Measurements from ENCODE around the gene EMC8. TPM values are rescaled to one million over a fixed set of nuclear protein-coding genes. Genes with fewer than 3 reads are reported as not detected.
"Not testable (repeated sequence)": the region's sequence is repeated elsewhere in the genome, so short reads cannot be mapped to it uniquely, and the experiment has no call there.

Gene EMC8
- total RNA-seq, 1 donor from 2014 or later, result 35.5 TPM

DNA sequence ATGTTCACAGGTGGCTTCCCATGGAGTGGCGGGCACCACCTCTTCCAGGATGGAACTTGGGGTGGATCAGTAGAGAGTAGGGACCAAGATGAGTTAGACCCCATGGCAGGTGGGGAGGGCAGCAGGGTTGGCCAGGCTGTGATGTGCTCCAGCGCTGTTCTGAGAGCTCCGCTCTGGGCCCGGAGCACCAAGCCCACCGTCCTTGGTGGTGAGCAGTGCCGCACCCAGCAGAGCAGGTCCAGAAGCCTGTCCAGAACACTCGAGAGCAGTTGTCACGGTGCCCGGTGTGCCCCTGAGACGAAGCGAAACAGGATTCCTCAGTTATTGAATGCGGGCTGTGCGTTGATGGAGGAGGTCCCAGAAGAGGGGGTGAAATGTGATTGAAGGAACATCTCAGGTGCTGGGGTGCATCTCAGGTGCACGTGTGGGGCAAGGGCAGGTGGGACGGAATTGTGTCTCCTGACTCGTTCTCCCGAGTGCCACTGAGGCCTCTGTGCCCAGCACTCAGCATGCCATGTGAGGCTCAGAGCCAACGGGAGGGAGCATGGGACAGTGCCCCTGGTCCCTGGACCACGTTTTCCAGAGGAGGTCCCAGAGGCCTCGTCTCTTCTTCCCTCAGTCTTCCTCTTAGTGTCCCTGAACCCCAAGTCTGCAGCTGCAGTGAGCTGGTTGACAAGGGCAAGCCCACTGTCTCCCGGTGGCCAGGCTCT, 39.7 kb upstream of the EMC8 start:
- DNase-seq (ENCODE audit: extremely low spot score, unreplicated experiment), result no peak
- peaks cover 2% of the 10 kb centered on the region for H3K27me3 Mint-ChIP-seq (ENCODE audit: unreplicated experiment)

DNA sequence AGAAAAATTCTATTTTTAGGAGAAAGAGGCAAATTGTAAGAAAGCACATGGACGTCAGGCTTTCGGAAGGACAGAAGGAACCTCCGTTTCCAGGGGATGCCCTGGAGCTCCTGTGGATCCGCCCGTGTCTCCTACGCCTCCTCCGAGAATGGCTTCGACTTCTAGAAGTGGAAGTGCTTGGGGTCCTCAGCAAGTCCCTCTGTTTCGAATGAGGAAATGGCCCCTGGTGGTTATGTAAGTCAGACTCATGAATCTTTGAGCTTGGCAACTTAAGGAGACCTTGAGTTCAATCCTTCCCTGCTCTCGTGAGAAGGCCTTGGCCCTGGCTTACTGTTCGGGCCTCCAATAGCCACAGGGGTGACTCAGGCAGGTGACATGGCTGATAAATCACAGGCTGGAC, 39.0 kb upstream of the EMC8 start:
- no peaks in the 10 kb centered on the region for H3K9me3 Mint-ChIP-seq (ENCODE audit: unreplicated experiment)
- no peak for DNase-seq (ENCODE audit: extremely low spot score, unreplicated experiment)
- H3K4me3 Mint-ChIP-seq (ENCODE audit: unreplicated experiment), result no peak overlapping the region
- TF ChIP-seq, protein P1, sequence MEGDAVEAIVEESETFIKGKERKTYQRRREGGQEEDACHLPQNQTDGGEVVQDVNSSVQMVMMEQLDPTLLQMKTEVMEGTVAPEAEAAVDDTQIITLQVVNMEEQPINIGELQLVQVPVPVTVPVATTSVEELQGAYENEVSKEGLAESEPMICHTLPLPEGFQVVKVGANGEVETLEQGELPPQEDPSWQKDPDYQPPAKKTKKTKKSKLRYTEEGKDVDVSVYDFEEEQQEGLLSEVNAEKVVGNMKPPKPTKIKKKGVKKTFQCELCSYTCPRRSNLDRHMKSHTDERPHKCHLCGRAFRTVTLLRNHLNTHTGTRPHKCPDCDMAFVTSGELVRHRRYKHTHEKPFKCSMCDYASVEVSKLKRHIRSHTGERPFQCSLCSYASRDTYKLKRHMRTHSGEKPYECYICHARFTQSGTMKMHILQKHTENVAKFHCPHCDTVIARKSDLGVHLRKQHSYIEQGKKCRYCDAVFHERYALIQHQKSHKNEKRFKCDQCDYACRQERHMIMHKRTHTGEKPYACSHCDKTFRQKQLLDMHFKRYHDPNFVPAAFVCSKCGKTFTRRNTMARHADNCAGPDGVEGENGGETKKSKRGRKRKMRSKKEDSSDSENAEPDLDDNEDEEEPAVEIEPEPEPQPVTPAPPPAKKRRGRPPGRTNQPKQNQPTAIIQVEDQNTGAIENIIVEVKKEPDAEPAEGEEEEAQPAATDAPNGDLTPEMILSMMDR (IDR thresholded peaks at IDR 0.05), result no peak
- no peaks in the 10 kb centered on the region for H3K36me3 Mint-ChIP-seq (ENCODE audit: unreplicated experiment)
- no peaks in the 10 kb centered on the region for H3K4me1 Mint-ChIP-seq (ENCODE audit: unreplicated experiment)
- H3K27me3 Mint-ChIP-seq (ENCODE audit: unreplicated experiment), result peaks cover 2% of the 10 kb centered on the region
- no peak overlapping the region for H3K27ac Mint-ChIP-seq (ENCODE audit: unreplicated experiment)

More for the DNA sequence above, 39.7 kb upstream of the EMC8 start:
- Mint-ChIP-seq H3K4me1 (ENCODE audit: unreplicated experiment) (no peaks in the 10 kb centered on the region), H3K9me3 (ENCODE audit: unreplicated experiment) (no peaks in the 10 kb centered on the region), H3K36me3 (ENCODE audit: unreplicated experiment) (no peaks in the 10 kb centered on the region), H3K27ac (ENCODE audit: unreplicated experiment) (no peak overlapping the region), H3K4me3 (ENCODE audit: unreplicated experiment) (no peak overlapping the region)
- TF ChIP-seq, protein P1 (IDR thresholded peaks at IDR 0.05), result no peak

DNA sequence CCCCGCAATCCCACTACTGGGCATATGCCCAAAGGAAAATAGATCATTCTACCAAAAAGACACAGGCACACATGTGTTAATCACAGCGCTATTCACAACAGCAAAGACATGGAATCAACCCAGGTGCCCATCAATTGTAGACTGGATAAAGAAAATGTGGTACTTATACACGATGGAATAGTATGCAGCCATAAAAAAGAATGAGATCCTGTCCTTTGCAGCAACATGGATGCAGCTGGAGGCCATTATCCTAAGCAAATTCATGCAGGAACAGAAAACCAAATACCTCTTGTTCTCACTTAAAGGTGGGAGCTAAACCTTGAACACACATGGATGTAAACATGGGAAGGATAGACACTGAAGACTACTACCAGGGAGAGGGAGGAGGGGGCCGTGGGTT, 38.3 kb upstream of the EMC8 start:
- H3K36me3 Mint-ChIP-seq (ENCODE audit: unreplicated experiment); H3K27ac Mint-ChIP-seq (ENCODE audit: unreplicated experiment); H3K4me3 Mint-ChIP-seq (ENCODE audit: unreplicated experiment); H3K9me3 Mint-ChIP-seq (ENCODE audit: unreplicated experiment); DNase-seq (ENCODE audit: extremely low spot score, unreplicated experiment); H3K4me1 Mint-ChIP-seq (ENCODE audit: unreplicated experiment); H3K27me3 Mint-ChIP-seq (ENCODE audit: unreplicated experiment): not testable (repeated sequence)

DNA sequence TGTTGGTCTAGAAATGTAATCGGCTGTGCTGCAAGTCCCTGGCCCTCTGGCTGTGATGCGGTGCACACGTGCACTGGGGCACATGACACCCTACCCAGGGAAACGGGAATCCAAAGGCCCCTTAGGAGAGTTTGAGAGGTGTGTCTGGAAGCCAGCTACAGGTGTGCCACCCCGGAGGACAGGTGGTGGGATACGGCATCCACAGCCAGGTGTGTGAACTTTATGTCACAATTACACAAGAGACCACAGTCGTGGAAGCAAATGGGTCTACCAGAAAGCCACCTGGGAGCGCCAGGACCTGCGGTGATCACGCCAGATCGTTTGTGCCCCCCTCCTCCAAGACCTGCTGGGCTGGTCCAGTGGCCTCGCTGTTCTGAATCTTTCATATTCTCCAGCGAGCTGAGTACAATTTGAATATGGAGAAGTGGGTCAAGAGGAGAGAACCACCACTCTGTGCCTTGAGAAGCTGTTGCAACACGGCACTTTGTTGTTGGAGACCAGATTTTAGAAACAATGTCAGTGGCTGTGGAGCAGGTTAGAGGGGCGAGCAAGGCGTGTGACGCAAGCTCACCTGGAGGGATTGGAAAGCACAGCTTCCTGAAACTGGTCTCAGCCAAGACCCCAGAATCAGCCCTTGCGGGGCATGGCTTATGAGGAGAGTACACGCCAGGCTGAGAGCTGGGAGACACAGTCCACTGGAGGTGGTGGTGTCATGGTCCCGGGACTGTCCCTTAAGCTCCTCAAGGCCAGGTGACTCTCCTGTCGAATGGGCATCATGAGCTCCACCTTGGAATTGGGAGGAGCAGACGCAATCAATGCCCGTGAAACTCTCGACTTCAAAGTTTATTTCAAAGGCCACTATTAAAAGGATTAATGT, 37.6 kb upstream of the EMC8 start:
- no peak for DNase-seq (ENCODE audit: extremely low spot score, unreplicated experiment)
- Mint-ChIP-seq H3K36me3 (ENCODE audit: unreplicated experiment) (no peaks in the 10 kb centered on the region), H3K4me3 (ENCODE audit: unreplicated experiment) (no peak overlapping the region), H3K27ac (ENCODE audit: unreplicated experiment) (no peak overlapping the region), H3K27me3 (ENCODE audit: unreplicated experiment) (peaks cover 8% of the 10 kb centered on the region), H3K4me1 (ENCODE audit: unreplicated experiment) (no peaks in the 10 kb centered on the region), H3K9me3 (ENCODE audit: unreplicated experiment) (no peaks in the 10 kb centered on the region)
- TF ChIP-seq, protein P1 (IDR thresholded peaks at IDR 0.05), result no peak

DNA sequence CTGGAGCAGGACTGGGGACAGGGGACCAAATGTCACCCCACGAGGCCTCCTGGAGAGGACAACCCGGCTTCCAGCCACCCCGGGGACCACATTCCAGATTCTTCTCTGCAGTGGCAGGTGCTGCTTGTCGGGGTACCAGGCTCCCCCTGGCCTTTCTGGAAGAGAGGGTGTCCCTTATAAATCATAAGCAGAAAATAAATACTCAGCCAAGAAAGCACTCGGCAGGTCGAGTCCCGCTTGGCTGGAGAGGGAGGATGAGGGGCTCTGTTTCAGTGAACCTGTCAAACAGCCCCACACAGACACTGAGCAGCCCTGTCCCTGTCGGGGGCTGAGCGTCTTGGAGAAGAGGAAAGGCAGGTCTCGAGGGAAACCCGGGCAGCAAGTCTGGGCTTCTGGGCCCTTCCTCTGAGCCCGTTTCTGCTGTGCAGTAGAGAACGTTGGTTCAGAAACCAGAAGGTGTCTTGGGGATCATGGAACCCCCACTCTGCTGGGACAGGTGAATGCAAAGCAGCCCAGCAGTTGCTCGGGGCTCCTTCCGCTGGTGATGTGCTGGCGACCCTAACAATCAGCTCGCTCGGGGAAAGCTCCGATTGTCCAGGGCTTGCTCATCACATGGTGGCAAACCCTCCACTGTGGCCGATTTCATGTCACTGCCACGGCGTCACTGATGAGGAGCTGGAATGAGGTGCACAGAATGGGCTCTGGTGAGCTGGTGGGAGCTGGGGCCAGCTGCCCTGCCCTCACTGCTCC, 36.8 kb upstream of the EMC8 start:
- DNase-seq (ENCODE audit: extremely low spot score, unreplicated experiment), result no peak
- H3K9me3 Mint-ChIP-seq (ENCODE audit: unreplicated experiment), result no peaks in the 10 kb centered on the region
- no peak overlapping the region for H3K4me3 Mint-ChIP-seq (ENCODE audit: unreplicated experiment)
- H3K27me3 Mint-ChIP-seq (ENCODE audit: unreplicated experiment), result peaks cover 15% of the 10 kb centered on the region
- TF ChIP-seq, protein P1 (IDR thresholded peaks at IDR 0.05), result no peak
- H3K4me1 Mint-ChIP-seq (ENCODE audit: unreplicated experiment), result no peaks in the 10 kb centered on the region
- no peak overlapping the region for H3K27ac Mint-ChIP-seq (ENCODE audit: unreplicated experiment)
- no peaks in the 10 kb centered on the region for H3K36me3 Mint-ChIP-seq (ENCODE audit: unreplicated experiment)

Data from osteocyte (in vitro differentiated cells).